HL-60 (cell line): ENCODE results near the gene HIRA.
"Not testable (repeated sequence)": the region's sequence is repeated elsewhere in the genome, so short reads cannot be mapped to it uniquely, and the experiment has no call there.

Source experiments
- DNase-seq, 2 experiments: peaks; one replicate each; pipeline ENCODE4 v3.0.0-alpha.2; 2010 to 2020; ENCODE audit warnings: low read depth in 1 of 2, low spot score in 1 of 2
- H3K27ac ChIP-seq: fragments of 250-450 bp; sonication (Bioruptor Pico); replicated peaks from 2 replicates; pipeline ENCODE4 v1.5.1; 2020; ENCODE audit warnings: mild to moderate bottlenecking, moderate library complexity
- H3K27me3 ChIP-seq: fragments of 250-450 bp; sonication (Bioruptor Pico); 2 replicates; pipeline ENCODE4 v1.5.1; 2021; ENCODE audit warnings: mild to moderate bottlenecking, moderate library complexity; ENCODE audit not compliant: insufficient read depth, poor library complexity, severe bottlenecking
- H3K4me3 ChIP-seq: replicated peaks from 2 replicates; pipeline ENCODE4 v1.5.1; 2011; ENCODE audit warnings: mild to moderate bottlenecking, control low read depth, low read length; ENCODE audit not compliant: insufficient read depth
- CTCF ChIP-seq: IDR thresholded peaks from one replicate; pipeline ENCODE4 v1.5.1; 2011; ENCODE audit warnings: low read length, control low read depth, inconsistent platforms; ENCODE audit not compliant: insufficient read depth
- GABPA ChIP-seq: IDR thresholded peaks from 2 replicates; pipeline ENCODE4 v1.6.1; 2012; ENCODE audit warnings: low read depth
- POLR2AphosphoS5 ChIP-seq: IDR thresholded peaks from 2 replicates; pipeline ENCODE4 v1.6.1; 2012; ENCODE audit warnings: low read depth
- REST ChIP-seq: IDR thresholded peaks from 2 replicates; pipeline ENCODE4 v1.6.1; 2012; ENCODE audit warnings: low read depth; ENCODE audit not compliant: insufficient replicate concordance
- SPI1 ChIP-seq: IDR thresholded peaks from 2 replicates; pipeline ENCODE4 v1.6.1; 2012; ENCODE audit warnings: low read depth, mild to moderate bottlenecking, borderline replicate concordance

Gene HIRA

GRCh38 chr22:19317865-19318264, 113.7 kb downstream of the HIRA start:
- TF ChIP-seq POLR2AphosphoS5: no peak
- no peak for TF ChIP-seq CTCF
- TF ChIP-seq REST: no peak
- no peak for TF ChIP-seq SPI1
- TF ChIP-seq GABPA: no peak

GRCh38 chr22:19307872-19308271, 123.7 kb downstream of the HIRA start:
- H3K27ac ChIP-seq: no peak overlapping the region
- no peak overlapping the region for H3K4me3 ChIP-seq
- no peak for DNase-seq
- TF ChIP-seq SPI1 (no peak), REST (no peak), GABPA (no peak), POLR2AphosphoS5 (no peak), CTCF (no peak)
- H3K27me3 ChIP-seq: no peaks in the 10 kb centered on the region

More at GRCh38 chr22:19317865-19318264, 113.7 kb downstream of the HIRA start:
- no peak for DNase-seq
- Histone ChIP-seq H3K27ac (no peak overlapping the region), H3K27me3 (no peaks in the 10 kb centered on the region), H3K4me3 (no peak overlapping the region)

GRCh38 chr22:19306535-19306934, 125.0 kb downstream of the HIRA start:
- not testable (repeated sequence) for H3K4me3 ChIP-seq, DNase-seq, H3K27me3 ChIP-seq, H3K27ac ChIP-seq

- Histone ChIP-seq H3K4me3 (no peak overlapping the region), H3K27me3 (no peaks in the 10 kb centered on the region), H3K27ac (no peak overlapping the region)
- TF ChIP-seq SPI1 (no peak), CTCF (no peak), POLR2AphosphoS5 (no peak), REST (no peak), GABPA (no peak)
- no peak for DNase-seq
These were observed 127.0 kb downstream of the HIRA start for GRCh38 chr22:19304547-19304946.
